T-helper 17 cell (primary cell): ENCODE measurements around the gene STARD13. TPM values are rescaled to one million over a fixed set of nuclear protein-coding genes. Genes with fewer than 3 reads are reported as not detected.

Experiments used
- ATAC-seq: fragments of 150-1000 bp; cut with Tn5 transposase; 2 replicates; pipeline ENCODE4 v1.10.0; 2021; ENCODE audit warnings: mild to moderate bottlenecking, moderate library complexity
- DNase-seq, 3 donors: peaks; one replicate each; pipeline versions ENCODE4 v3.0.0 to v3.0.0-alpha.2; 2020 to 2021
- H3K9me3 ChIP-seq: one replicate; pipeline ENCODE4 v1.7.0; 2013; ENCODE audit warnings: low read length, mild to moderate bottlenecking; ENCODE audit not compliant: control insufficient read depth, poor library complexity, severe bottlenecking
- H3K27ac Mint-ChIP-seq: one replicate; pipeline ENCODE4 v1.8.0; 2022; ENCODE audit warnings: mild to moderate bottlenecking, moderate library complexity, mixed read lengths
- H3K27me3 Mint-ChIP-seq: one replicate; pipeline ENCODE4 v1.8.0; 2022; ENCODE audit warnings: mixed read lengths
- H3K36me3 Mint-ChIP-seq: one replicate; pipeline ENCODE4 v1.8.0; 2022; ENCODE audit warnings: low read depth, mixed read lengths
- H3K4me1 Mint-ChIP-seq: one replicate; pipeline ENCODE4 v1.8.0; 2022; ENCODE audit warnings: mild to moderate bottlenecking, mixed read lengths
- H3K4me3 Mint-ChIP-seq: one replicate; pipeline ENCODE4 v1.8.0; 2022; ENCODE audit warnings: mild to moderate bottlenecking, moderate library complexity, mixed read lengths
- total RNA-seq, 4 donors: library from RNA in 2 of 4; stranded (reverse) in 2 of 4; gene quantifications; one replicate each; pipeline ENCODE4 v1.2.3 and lab custom pipeline; 2022 to 2026

Gene STARD13
- total RNA-seq, 2 donors from 2014 or later, result not detected

GRCh38 chr13:33290421-33290965, 4.9 kb upstream of the STARD13 start:
- no peak overlapping the region for H3K4me3 Mint-ChIP-seq
- H3K4me1 Mint-ChIP-seq, result peaks cover 15% of the 10 kb centered on the region
- H3K9me3 ChIP-seq, result no peaks in the 10 kb centered on the region
- H3K36me3 Mint-ChIP-seq, result peaks cover 4% of the 10 kb centered on the region
- H3K27me3 Mint-ChIP-seq, result peaks cover 54% of the 10 kb centered on the region
- no peak for DNase-seq
- no peak for ATAC-seq
- no peak overlapping the region for H3K27ac Mint-ChIP-seq

- H3K27me3 Mint-ChIP-seq, result peaks cover 54% of the 10 kb centered on the region
- H3K9me3 ChIP-seq, result no peaks in the 10 kb centered on the region
- no peak overlapping the region for H3K27ac Mint-ChIP-seq
- H3K4me3 Mint-ChIP-seq, result no peak overlapping the region
- H3K36me3 Mint-ChIP-seq, result peaks cover 4% of the 10 kb centered on the region
- DNase-seq, result no peak
- peaks cover 20% of the 10 kb centered on the region for H3K4me1 Mint-ChIP-seq
- no peak for ATAC-seq
Measured at GRCh38 chr13:33289966-33290365, 4.4 kb upstream of the STARD13 start.

GRCh38 chr13:33287142-33287882, 1.8 kb upstream of the STARD13 start:
- ATAC-seq (no peak), DNase-seq (no peak)
- no peak overlapping the region for H3K27ac Mint-ChIP-seq
- peaks cover 59% of the 10 kb centered on the region for H3K27me3 Mint-ChIP-seq
- H3K4me3 Mint-ChIP-seq, result no peak overlapping the region
- peaks cover 4% of the 10 kb centered on the region for H3K36me3 Mint-ChIP-seq
- H3K9me3 ChIP-seq, result no peaks in the 10 kb centered on the region
- peaks cover 18% of the 10 kb centered on the region for H3K4me1 Mint-ChIP-seq

- peaks cover 63% of the 10 kb centered on the region for H3K27me3 Mint-ChIP-seq
- H3K9me3 ChIP-seq, result no peaks in the 10 kb centered on the region
- peak overlapping the region; percentile 87 for H3K4me3 Mint-ChIP-seq
- peak overlapping the region; percentile 91 for H3K27ac Mint-ChIP-seq
- no peak for ATAC-seq
- H3K36me3 Mint-ChIP-seq, result peaks cover 4% of the 10 kb centered on the region
- no peak for DNase-seq
- peaks cover 18% of the 10 kb centered on the region for H3K4me1 Mint-ChIP-seq
Measured at GRCh38 chr13:33286128-33286527, 573 bp upstream of the STARD13 start.

- Mint-ChIP-seq H3K27me3 (peaks cover 56% of the 10 kb centered on the region), H3K27ac (no peak overlapping the region)
- no peak for ATAC-seq
Measured at GRCh38 chr13:33284916-33285315, 639 bp downstream of the STARD13 start.

GRCh38 chr13:33284031-33284430, 1.5 kb downstream of the STARD13 start:
- H3K27ac Mint-ChIP-seq, result no peak overlapping the region
- no peak overlapping the region for H3K4me3 Mint-ChIP-seq
- H3K4me1 Mint-ChIP-seq, result peaks cover 18% of the 10 kb centered on the region
- no peak for DNase-seq
- ATAC-seq, result no peak
- peaks cover 2% of the 10 kb centered on the region for H3K36me3 Mint-ChIP-seq
- peaks cover 52% of the 10 kb centered on the region for H3K27me3 Mint-ChIP-seq
- no peaks in the 10 kb centered on the region for H3K9me3 ChIP-seq

More at GRCh38 chr13:33284916-33285315, 639 bp downstream of the STARD13 start:
- H3K9me3 ChIP-seq, result no peaks in the 10 kb centered on the region
- Mint-ChIP-seq H3K36me3 (peaks cover 4% of the 10 kb centered on the region), H3K4me3 (peak overlapping the region; percentile 87), H3K4me1 (peaks cover 18% of the 10 kb centered on the region)
- no peak for DNase-seq

- Mint-ChIP-seq H3K27ac (no peak overlapping the region), H3K36me3 (no peaks in the 10 kb centered on the region), H3K4me1 (peaks cover 18% of the 10 kb centered on the region), H3K27me3 (peaks cover 55% of the 10 kb centered on the region), H3K4me3 (no peak overlapping the region)
- ATAC-seq, result no peak
- H3K9me3 ChIP-seq, result no peaks in the 10 kb centered on the region
- DNase-seq, result no peak
Measured at GRCh38 chr13:33283195-33283911, 2.2 kb downstream of the STARD13 start.

- peaks cover 52% of the 10 kb centered on the region for H3K27me3 Mint-ChIP-seq
- no peaks in the 10 kb centered on the region for H3K9me3 ChIP-seq
- no peak for ATAC-seq
- H3K36me3 Mint-ChIP-seq, result no peaks in the 10 kb centered on the region
- peaks cover 18% of the 10 kb centered on the region for H3K4me1 Mint-ChIP-seq
- no peak overlapping the region for H3K27ac Mint-ChIP-seq
- no peak for DNase-seq
- H3K4me3 Mint-ChIP-seq, result no peak overlapping the region
Measured at GRCh38 chr13:33281951-33282595, 3.5 kb downstream of the STARD13 start.

- no peak for ATAC-seq
- Mint-ChIP-seq H3K4me1 (peaks cover 11% of the 10 kb centered on the region), H3K27ac (no peak overlapping the region), H3K36me3 (no peaks in the 10 kb centered on the region), H3K27me3 (peaks cover 44% of the 10 kb centered on the region), H3K4me3 (no peak overlapping the region)
- DNase-seq, result no peak
- no peaks in the 10 kb centered on the region for H3K9me3 ChIP-seq
Measured at GRCh38 chr13:33280923-33281322, 4.6 kb downstream of the STARD13 start.

GRCh38 chr13:33280279-33280905, 5.2 kb downstream of the STARD13 start:
- H3K9me3 ChIP-seq, result no peaks in the 10 kb centered on the region
- DNase-seq, result no peak
- Mint-ChIP-seq H3K4me3 (no peak overlapping the region), H3K36me3 (no peaks in the 10 kb centered on the region), H3K4me1 (peaks cover 6% of the 10 kb centered on the region), H3K27me3 (peaks cover 38% of the 10 kb centered on the region), H3K27ac (no peak overlapping the region)
- no peak for ATAC-seq

- Mint-ChIP-seq H3K36me3 (no peaks in the 10 kb centered on the region), H3K27me3 (peaks cover 31% of the 10 kb centered on the region), H3K27ac (no peak overlapping the region), H3K4me3 (no peak overlapping the region), H3K4me1 (no peaks in the 10 kb centered on the region)
- ATAC-seq, result no peak
- H3K9me3 ChIP-seq, result no peaks in the 10 kb centered on the region
- DNase-seq, result no peak
Measured at GRCh38 chr13:33279414-33280278, 5.9 kb downstream of the STARD13 start.

GRCh38 chr13:33278913-33279312, 6.6 kb downstream of the STARD13 start:
- ATAC-seq (no peak), DNase-seq (no peak)
- no peak overlapping the region for H3K27ac Mint-ChIP-seq
- peaks cover 29% of the 10 kb centered on the region for H3K27me3 Mint-ChIP-seq
- H3K4me3 Mint-ChIP-seq, result no peak overlapping the region
- H3K9me3 ChIP-seq, result no peaks in the 10 kb centered on the region
- H3K36me3 Mint-ChIP-seq, result peaks cover 2% of the 10 kb centered on the region
- no peaks in the 10 kb centered on the region for H3K4me1 Mint-ChIP-seq
